PC-3 (cell line): ENCODE data around the gene NUDT22. TPM values are rescaled to one million over a fixed set of nuclear protein-coding genes. Genes with fewer than 3 reads are reported as not detected.

ENCODE experiments used
- ATAC-seq: fragments of 200-7000 bp; cut with Tn5 transposase; 2 replicates; pipeline ENCODE4 v1.9.1; 2020; ENCODE audit warnings: mild to moderate bottlenecking, moderate library complexity
- BruUV-seq: library from RNA; stranded (reverse); fragments of 400-500 nt; replicated peaks from 2 replicates; lab custom pipeline; 2021; lab: Mats Ljungman, UMichigan
- CTCF ChIA-PET: fragments of 300-600 bp; sonication (Branson Sonifier 250); formaldehyde crosslinking; loops from one replicate; lab custom pipeline; 2022; ENCODE audit warnings: antibody characterized with exemption; lab: Charles Lee
- POLR2A ChIA-PET: fragments of 300-600 bp; sonication (Branson Sonifier 250); formaldehyde crosslinking; loops from one replicate; lab custom pipeline; 2022; ENCODE audit warnings: antibody characterized with exemption; ENCODE audit not compliant: unreplicated experiment; lab: Charles Lee
- DNase-seq: peaks from one replicate; pipeline ENCODE4 v3.0.0-alpha.2; 2015
- H2AFZ ChIP-seq: fragments of 300-600 bp; sonication (generic); 2 replicates; pipeline ENCODE4 v1.6.0; 2016; ENCODE audit warnings: antibody characterized with exemption, low read length
- H3F3A ChIP-seq: fragments of 300-600 bp; sonication (generic); one replicate; pipeline ENCODE4 v1.6.0; 2017; ENCODE audit warnings: antibody characterized with exemption, low read length, control low read depth, mild to moderate bottlenecking; ENCODE audit not compliant: unreplicated experiment
- H3K27ac ChIP-seq: fragments of 300-600 bp; sonication (generic); 2 replicates; pipeline ENCODE4 v1.5.1; 2016; ENCODE audit warnings: mild to moderate bottlenecking, low read length
- H3K27me3 ChIP-seq: fragments of 300-600 bp; sonication (generic); 2 replicates; pipeline ENCODE4 v1.6.1; 2016; ENCODE audit warnings: low read length, mixed read lengths
- H3K36me3 ChIP-seq: fragments of 300-600 bp; sonication (generic); 2 replicates; pipeline ENCODE4 v1.6.1; 2016; ENCODE audit warnings: low read depth, mixed run types, low read length, mixed read lengths
- H3K4me1 ChIP-seq: fragments of 300-600 bp; sonication (generic); 2 replicates; pipeline ENCODE4 v1.5.1; 2016; ENCODE audit warnings: low read length; ENCODE audit not compliant: insufficient read depth
- H3K4me2 ChIP-seq: fragments of 300-600 bp; sonication (generic); 2 replicates; pipeline ENCODE4 v1.6.0; 2016; ENCODE audit warnings: low read length
- H3K4me3 ChIP-seq: fragments of 300-600 bp; sonication (generic); 2 replicates; pipeline ENCODE4 v1.5.1; 2016; ENCODE audit warnings: mild to moderate bottlenecking, low read length, mixed read lengths
- H3K79me2 ChIP-seq: fragments of 300-600 bp; sonication (generic); 2 replicates; pipeline ENCODE4 v1.6.1; 2017; ENCODE audit warnings: low read length, mixed read lengths
- H3K9ac ChIP-seq: fragments of 300-600 bp; sonication (generic); 2 replicates; pipeline ENCODE4 v1.6.0; 2016; ENCODE audit warnings: mild to moderate bottlenecking, low read length
- H3K9me2 ChIP-seq: fragments of 300-600 bp; sonication (generic); replicated peaks from 2 replicates; pipeline ENCODE4 v1.6.1; 2016; ENCODE audit warnings: mixed run types, low read length, mixed read lengths
- H3K9me3 ChIP-seq: fragments of 300-600 bp; sonication (generic); 2 replicates; pipeline ENCODE4 v1.6.1; 2016; ENCODE audit warnings: low read length, mixed read lengths
- H4K20me1 ChIP-seq: fragments of 300-600 bp; sonication (generic); 2 replicates; pipeline ENCODE4 v1.6.1; 2016; ENCODE audit warnings: low read length, mixed read lengths
- EZH2 ChIP-seq: fragments of 300-600 bp; sonication (generic); IDR thresholded peaks from one replicate; pipeline ENCODE4 v1.6.1; 2017; ENCODE audit warnings: antibody characterized with exemption, mild to moderate bottlenecking, low read length; ENCODE audit not compliant: unreplicated experiment
- EZH2phosphoT487 ChIP-seq: fragments of 300-600 bp; sonication (generic); IDR thresholded peaks from 2 replicates; pipeline ENCODE4 v1.6.1; 2018; ENCODE audit warnings: mild to moderate bottlenecking, antibody characterized with exemption, low read length, borderline replicate concordance
- intact Hi-C: fragments of 100-400 bp; cut with micrococcal nuclease; formaldehyde crosslinking; loops from 2 replicates; pipeline ENCODE4 v1.9.0; 2023
- total RNA-seq: library from RNA; depleted of rRNA; stranded (reverse); fragments of >200 nt; gene quantifications from 2 replicates; pipeline ENCODE4 v1.2.3, GENCODE V29; 2014
- TF ChIP-seq, protein P1 (sequence below): fragments of 300-600 bp; sonication (generic); conservative IDR thresholded peaks from 2 replicates; pipeline ENCODE4 v1.5.1; 2017; ENCODE audit warnings: antibody characterized with exemption, low read depth, mild to moderate bottlenecking, low read length

NUDT22 gene
- total RNA-seq, 1 experiment from 2014 or later = 98.3 TPM

DNA sequence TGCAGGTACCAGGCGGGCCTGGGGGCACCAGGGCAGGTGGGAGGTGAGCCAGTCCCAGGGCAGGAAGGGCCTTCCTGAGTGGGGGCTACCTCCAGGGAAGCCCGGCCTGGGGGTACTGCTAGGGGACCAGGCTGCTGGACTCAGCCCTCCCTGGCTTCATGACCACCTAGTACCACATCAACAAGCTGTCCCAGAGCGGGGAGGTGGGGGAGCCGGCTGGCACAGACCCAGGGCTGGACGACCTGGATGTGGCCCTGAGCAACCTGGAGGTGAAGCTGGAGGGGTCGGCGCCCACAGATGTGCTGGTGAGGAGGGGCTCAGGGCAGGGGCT, 6.8 kb upstream of the NUDT22 start:
- no TSS peak for BruUV-seq
- Histone ChIP-seq H3K9me2 (no peaks in the 10 kb centered on the region), H2AFZ (no peak overlapping the region), H3K79me2 (no peaks in the 10 kb centered on the region), H3K4me3 (no peak overlapping the region), H3K4me2 (no peak overlapping the region), H4K20me1 (no peaks in the 10 kb centered on the region), H3F3A (peaks cover 2% of the 10 kb centered on the region), H3K36me3 (0 out of 2 replicates have a peak, but pooled peaks cover 3% of the 10 kb centered on the region), H3K27ac (no peak overlapping the region), H3K4me1 (peaks cover 6% of the 10 kb centered on the region), H3K27me3 (no peaks in the 10 kb centered on the region), H3K9ac (no peak overlapping the region), H3K9me3 (no peaks in the 10 kb centered on the region)
- ChIA-PET CTCF (no interaction called here), POLR2A (no interaction called here)
- no peak for ATAC-seq
- intact Hi-C loops = no loop called here
- no peak for TF ChIP-seq EZH2
- TF ChIP-seq, protein P1, sequence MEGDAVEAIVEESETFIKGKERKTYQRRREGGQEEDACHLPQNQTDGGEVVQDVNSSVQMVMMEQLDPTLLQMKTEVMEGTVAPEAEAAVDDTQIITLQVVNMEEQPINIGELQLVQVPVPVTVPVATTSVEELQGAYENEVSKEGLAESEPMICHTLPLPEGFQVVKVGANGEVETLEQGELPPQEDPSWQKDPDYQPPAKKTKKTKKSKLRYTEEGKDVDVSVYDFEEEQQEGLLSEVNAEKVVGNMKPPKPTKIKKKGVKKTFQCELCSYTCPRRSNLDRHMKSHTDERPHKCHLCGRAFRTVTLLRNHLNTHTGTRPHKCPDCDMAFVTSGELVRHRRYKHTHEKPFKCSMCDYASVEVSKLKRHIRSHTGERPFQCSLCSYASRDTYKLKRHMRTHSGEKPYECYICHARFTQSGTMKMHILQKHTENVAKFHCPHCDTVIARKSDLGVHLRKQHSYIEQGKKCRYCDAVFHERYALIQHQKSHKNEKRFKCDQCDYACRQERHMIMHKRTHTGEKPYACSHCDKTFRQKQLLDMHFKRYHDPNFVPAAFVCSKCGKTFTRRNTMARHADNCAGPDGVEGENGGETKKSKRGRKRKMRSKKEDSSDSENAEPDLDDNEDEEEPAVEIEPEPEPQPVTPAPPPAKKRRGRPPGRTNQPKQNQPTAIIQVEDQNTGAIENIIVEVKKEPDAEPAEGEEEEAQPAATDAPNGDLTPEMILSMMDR = no peak
- TF ChIP-seq EZH2phosphoT487 = no peak
- DNase-seq = no peak

- H3K9me2 ChIP-seq = no peaks in the 10 kb centered on the region
- H3K36me3 ChIP-seq = 0 out of 2 replicates have a peak, but pooled peaks cover 3% of the 10 kb centered on the region
- no peak for ATAC-seq
- no peaks in the 10 kb centered on the region for H3F3A ChIP-seq
- intact Hi-C loops = no loop called here
- ChIA-PET CTCF (no interaction called here), POLR2A (no interaction called here)
- peaks cover 8% of the 10 kb centered on the region for H3K4me1 ChIP-seq
- H3K9me3 ChIP-seq = no peaks in the 10 kb centered on the region
- no peaks in the 10 kb centered on the region for H3K27me3 ChIP-seq
- H3K27ac ChIP-seq = no peak overlapping the region
- H3K79me2 ChIP-seq = no peaks in the 10 kb centered on the region
- no peak for DNase-seq
- no TSS peak for BruUV-seq
- H4K20me1 ChIP-seq = no peaks in the 10 kb centered on the region
- no peak overlapping the region for H2AFZ ChIP-seq
- no peak overlapping the region for H3K9ac ChIP-seq
- no peak overlapping the region for H3K4me3 ChIP-seq
- H3K4me2 ChIP-seq = no peak overlapping the region
- no peak for TF ChIP-seq EZH2phosphoT487
Observed at GRCh38 chr11:64219755-64220154, 6.3 kb upstream of the NUDT22 start.

GRCh38 chr11:64220271-64220670, 5.8 kb upstream of the NUDT22 start:
- Histone ChIP-seq H4K20me1 (no peaks in the 10 kb centered on the region), H3K27ac (no peak overlapping the region), H3K9me2 (no peaks in the 10 kb centered on the region), H3K9ac (no peak overlapping the region), H3K27me3 (no peaks in the 10 kb centered on the region), H3K36me3 (0 out of 2 replicates have a peak, but pooled peaks cover 3% of the 10 kb centered on the region), H3K9me3 (no peaks in the 10 kb centered on the region), H3K79me2 (no peaks in the 10 kb centered on the region), H3K4me2 (no peak overlapping the region), H3K4me3 (no peak overlapping the region), H3K4me1 (peaks cover 10% of the 10 kb centered on the region), H2AFZ (no peak overlapping the region), H3F3A (no peaks in the 10 kb centered on the region)
- no TSS peak for BruUV-seq
- ChIA-PET CTCF (no interaction called here), POLR2A (no interaction called here)
- DNase-seq (no peak), ATAC-seq (no peak)
- intact Hi-C loops = no loop called here
- TF ChIP-seq, protein P1 = no peak
- no peak for TF ChIP-seq EZH2phosphoT487
- TF ChIP-seq EZH2 = no peak
